HG03354 (cell line): ENCODE measurements around the gene TSPAN5.

Source experiments
- ATAC-seq: cut with Tn5 transposase; IDR thresholded peaks from one replicate; pipeline ENCODE4 v1.9.1; 2021; ENCODE audit warnings: mild to moderate bottlenecking; ENCODE audit not compliant: unreplicated experiment, poor library complexity, severe bottlenecking

Gene TSPAN5

DNA sequence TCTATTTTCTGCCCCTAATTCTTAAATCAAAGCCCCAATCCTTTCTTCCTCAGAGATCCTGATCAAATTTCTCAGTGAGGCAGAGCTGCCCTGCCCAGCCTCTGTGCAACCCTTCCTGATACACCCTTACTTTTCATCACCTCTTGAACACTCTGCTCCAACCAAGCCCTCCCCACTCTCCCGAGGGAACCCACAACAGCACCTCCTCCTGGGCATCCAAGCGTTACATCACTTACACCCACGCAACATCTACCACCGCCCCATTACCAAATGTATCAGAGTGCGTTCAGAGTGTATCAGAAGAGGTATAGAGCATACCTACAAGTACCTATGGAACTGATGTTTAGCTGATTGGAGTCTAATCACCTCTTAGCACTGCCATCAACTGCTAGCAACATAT lies 210.8 kb downstream of the TSPAN5 start:
- ATAC-seq: no peak

DNA sequence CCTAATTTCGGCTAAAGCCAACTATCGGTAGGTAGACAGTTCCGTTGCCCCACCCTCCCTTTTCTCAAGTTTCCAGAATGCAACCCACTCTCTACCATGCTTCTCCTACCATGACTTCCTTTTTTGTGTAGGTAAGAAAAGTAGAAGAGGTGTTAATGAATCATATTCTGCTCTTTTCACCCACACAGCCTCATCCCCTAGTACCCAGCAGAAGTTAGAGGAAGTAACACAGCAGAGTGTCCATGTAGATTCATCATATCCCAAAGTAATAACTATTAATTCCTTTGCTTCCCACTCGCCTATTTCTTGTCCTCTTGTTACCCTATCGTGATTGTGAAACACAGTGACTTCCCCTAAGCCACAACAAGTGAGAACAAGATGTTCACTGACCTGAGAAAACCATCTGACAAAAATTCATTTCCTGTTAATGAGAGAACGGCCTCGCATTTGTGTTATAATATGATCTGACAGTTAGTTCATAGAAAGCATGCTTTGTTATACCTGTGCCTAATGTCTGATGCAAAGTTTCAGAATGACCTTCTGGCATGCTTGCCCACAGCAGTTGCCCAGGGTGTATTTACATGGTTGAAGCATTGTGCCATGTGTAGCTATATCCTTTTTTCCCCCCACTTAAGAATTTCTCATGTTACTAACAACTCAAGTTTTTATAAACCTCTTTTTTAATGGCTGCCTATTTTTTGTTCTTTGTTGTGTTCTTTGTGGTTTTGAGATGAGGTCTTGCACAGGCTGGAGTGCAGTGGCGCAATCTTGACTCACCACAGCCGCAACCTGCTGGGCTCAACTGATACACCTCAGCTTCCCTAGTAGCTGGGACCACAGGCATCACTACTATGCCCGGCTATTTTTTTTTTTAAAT lies 211.7 kb downstream of the TSPAN5 start:
- ATAC-seq: peak; percentile 81

DNA sequence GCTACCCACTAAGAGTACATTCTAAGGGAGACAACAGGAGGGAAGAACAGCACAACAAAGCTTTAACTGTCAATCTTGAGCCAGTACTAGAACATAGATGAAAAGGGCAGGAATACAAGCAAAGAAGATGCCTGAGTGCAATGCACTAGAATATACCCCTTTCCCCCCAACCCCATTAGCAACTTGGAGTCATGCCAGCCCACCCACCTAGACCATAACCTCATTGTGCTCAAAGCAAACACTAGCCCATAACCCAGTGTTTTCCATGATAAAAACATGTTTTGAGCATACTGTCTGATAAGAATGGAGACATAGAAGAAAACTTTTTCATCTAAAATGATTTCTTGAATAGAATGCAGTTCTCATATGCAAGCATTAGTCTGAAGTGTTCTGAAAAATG lies 214.0 kb downstream of the TSPAN5 start:
- ATAC-seq: no peak

DNA sequence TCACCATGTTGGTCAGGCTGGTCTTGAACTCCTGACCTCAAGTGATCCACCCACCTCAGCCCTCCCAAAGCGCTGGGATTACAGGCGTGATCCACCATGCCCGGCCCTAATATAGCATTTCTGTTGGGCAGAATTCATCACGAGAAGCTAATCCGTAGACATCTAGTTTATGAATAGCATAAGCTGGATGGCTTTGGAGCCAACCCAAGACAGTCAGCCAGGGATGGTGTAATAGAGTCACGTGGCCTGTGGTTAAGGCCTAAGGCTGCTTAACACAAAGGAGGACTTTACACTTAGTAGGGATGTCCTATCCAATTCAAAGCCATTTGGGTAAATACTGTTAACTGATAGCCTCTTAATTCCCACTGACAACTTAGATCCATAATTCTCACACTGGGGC lies 223.6 kb downstream of the TSPAN5 start:
- ATAC-seq: no peak

DNA sequence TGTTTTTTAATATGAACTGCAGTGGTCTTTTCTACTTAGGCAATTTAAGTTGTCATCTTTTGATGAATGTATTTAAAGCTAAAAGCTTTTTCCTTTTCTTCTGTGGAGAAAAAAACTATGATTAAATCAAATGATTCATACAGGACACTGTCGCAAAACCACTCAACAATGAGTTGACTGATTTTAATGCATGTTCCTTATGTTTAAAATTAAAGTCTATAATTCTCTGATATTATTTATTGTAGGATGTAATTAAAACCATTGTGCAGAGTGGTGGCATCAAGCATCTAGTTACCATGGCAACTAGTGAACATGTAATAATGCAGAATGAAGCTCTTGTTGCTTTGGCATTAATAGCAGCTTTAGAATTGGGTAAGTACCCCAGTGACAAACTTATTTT lies 224.7 kb downstream of the TSPAN5 start:
- ATAC-seq: no peak

DNA sequence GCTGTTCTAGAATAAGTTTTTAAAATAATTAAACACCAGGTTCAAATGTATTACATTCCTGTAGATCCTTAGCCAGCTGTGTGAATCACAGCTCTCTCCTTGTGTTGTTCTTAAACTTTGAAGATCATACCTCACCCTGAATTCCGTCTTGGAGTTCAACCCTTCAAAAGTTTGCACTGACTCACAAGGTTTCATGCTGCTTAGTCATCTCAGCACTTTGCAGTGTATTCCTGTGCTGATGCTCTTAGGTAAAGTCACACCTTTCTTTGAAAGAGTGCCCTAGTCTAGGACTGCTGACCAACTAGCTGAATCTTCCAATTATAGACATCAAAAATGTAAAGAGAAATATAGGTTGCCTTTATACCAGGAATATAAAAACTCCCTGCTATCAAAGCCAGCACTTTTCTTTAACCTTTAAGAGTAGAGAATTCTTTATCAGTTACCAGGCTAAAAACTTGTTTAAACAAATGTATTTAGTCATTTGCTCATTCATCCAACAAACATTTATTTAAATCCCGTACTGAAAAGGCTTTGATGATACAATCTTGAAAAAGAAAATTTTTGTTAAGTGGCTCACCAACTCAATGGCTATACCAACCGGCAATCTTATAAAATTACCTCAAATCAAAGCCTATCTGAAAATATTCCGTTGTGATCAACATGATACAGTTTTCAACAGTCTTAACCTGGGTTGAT lies 227.6 kb downstream of the TSPAN5 start:
- ATAC-seq: no peak

DNA sequence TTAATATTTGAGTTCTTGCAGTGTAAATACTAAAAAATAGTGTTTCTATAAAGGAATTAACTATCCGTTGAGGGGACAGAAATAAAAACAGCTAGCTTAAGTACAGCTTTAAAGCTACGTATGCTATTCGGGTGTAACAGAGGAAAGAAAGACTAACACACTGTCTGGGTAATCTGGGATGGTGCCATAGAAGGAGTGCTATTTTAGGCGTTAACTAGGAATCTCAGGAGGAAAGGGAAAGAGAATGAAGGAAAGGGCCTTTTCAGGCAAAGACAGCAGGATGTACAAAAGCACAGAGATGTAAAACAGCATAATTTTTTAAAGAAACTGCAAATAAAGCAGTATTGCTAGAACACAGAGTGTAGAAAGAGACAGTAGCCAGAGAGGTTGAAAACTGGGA lies 235.4 kb downstream of the TSPAN5 start:
- ATAC-seq: no peak

DNA sequence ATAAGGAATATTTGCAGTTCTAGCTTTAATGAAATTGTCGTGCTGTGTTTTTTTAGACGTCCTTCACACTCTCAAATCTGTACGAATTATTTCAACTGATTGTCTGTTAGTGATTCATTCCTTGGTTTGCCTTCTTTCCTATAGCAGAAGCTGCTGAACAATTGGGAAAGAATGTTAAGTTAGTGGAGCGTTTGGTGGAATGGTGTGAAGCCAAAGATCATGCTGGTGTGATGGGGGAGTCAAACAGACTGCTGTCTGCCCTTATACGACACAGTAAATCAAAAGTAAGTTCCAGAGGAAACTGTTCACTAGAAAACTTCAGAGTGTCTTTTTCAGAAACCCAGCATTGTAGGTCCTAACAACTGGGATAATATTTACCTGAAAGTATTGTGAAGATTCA lies 237.3 kb downstream of the TSPAN5 start:
- ATAC-seq: no peak
